ENCODE measurements around the gene SLC37A4. TPM values are rescaled to one million over a fixed set of nuclear protein-coding genes. Genes with fewer than 3 reads are reported as not detected.

SLC37A4 gene
- total and polyA plus RNA-seq, 2 of the 13 experiments (the other 11 are each of a cell fraction or from before 2014, with no cell fraction given), result 43.0 to 56.1 TPM

DNA sequence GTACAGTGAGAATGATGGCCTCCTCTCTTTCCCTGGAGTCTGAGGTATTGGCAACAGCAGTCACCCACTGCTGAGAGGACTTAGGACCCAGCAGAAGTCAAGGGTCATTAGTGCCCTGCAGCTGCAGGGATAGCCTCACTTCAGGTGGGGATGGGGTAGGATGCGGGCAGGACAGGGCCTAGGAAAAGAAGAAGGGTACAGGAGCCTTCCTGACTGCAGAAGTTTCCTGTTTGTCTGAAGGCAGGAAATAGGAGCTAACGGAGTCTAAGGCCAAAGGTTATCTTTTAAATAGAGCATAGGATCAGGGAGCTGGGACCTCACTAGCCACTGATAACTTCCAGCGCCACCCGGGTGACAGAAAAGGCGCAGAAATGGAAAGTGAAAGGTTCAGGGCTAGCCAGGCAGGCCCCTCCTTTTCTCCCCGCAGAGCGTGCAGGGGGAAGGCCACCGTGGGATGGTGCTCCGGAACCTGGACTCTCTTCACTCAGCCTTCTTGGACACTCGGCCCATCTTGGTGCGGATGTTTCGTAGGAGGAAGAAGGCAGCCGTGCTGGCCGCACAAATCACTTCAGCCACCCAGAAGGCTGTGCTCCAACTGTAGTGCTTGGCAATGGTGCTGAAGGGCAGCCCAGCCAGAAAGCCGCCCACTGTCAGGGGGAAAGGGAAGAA, 6.1 kb downstream of the SLC37A4 start (continued):
- TF ChIP-seq, protein P1, sequence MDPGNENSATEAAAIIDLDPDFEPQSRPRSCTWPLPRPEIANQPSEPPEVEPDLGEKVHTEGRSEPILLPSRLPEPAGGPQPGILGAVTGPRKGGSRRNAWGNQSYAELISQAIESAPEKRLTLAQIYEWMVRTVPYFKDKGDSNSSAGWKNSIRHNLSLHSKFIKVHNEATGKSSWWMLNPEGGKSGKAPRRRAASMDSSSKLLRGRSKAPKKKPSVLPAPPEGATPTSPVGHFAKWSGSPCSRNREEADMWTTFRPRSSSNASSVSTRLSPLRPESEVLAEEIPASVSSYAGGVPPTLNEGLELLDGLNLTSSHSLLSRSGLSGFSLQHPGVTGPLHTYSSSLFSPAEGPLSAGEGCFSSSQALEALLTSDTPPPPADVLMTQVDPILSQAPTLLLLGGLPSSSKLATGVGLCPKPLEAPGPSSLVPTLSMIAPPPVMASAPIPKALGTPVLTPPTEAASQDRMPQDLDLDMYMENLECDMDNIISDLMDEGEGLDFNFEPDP (CRISPR knock-in tag; conservative IDR thresholded peaks at IDR 0.05), result 0 out of 2 replicates have a peak, but pooled peaks have one; percentile 34
- no peak for TF ChIP-seq ADNP (CRISPR knock-in tag; IDR thresholded peaks at IDR 0.05)
- no peak for TF ChIP-seq ATRX (CRISPR knock-in tag; IDR thresholded peaks at IDR 0.05; ENCODE audit: borderline replicate concordance)
- no peak for TF ChIP-seq TBX3 (IDR thresholded peaks at IDR 0.05; ENCODE audit: borderline replicate concordance)
- TF ChIP-seq AHR (CRISPR knock-in tag; IDR thresholded peaks at IDR 0.05), result no peak
- TF ChIP-seq PHB2 (IDR thresholded peaks at IDR 0.05; ENCODE audit: partially characterized antibody), result no peak
- no peak for TF ChIP-seq SPEN (CRISPR knock-in tag; IDR thresholded peaks at IDR 0.05; ENCODE audit: low read depth)
- peak; percentile 83 for TF ChIP-seq NR2C2 (CRISPR knock-in tag; IDR thresholded peaks at IDR 0.05; ENCODE audit: borderline replicate concordance)
- TF ChIP-seq, protein P2, sequence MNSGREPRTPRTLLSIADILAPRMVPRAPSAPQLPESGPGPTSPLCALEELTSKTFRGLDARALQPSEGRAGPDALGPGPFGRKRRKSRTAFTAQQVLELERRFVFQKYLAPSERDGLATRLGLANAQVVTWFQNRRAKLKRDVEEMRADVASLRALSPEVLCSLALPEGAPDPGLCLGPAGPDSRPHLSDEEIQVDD (CRISPR knock-in tag; IDR thresholded peaks at IDR 0.05; ENCODE audit: borderline replicate concordance), result 0 out of 2 replicates have a peak, but pooled peaks have one; percentile 8
- no peak for TF ChIP-seq DR1 (CRISPR knock-in tag; IDR thresholded peaks at IDR 0.05)
- TF ChIP-seq ZNF350 (CRISPR knock-in tag; IDR thresholded peaks at IDR 0.05; ENCODE audit: borderline replicate concordance, low read depth), result peak; percentile 67; the same call in 1 of the 2 replicates
- no peak for TF ChIP-seq HNRNPUL1 (IDR thresholded peaks at IDR 0.05; ENCODE audit: low read depth, low read length)
- TF ChIP-seq SRSF4 (IDR thresholded peaks at IDR 0.05; ENCODE audit: low read depth, low read length, poor library complexity, severe bottlenecking), result no peak
- no peak for TF ChIP-seq HOXA5 (CRISPR knock-in tag; IDR thresholded peaks at IDR 0.05)
- TF ChIP-seq ZNF788 (CRISPR knock-in tag; IDR thresholded peaks at IDR 0.05; ENCODE audit: borderline replicate concordance), result peak; percentile 19; the same call in 1 of the 2 replicates
- TF ChIP-seq DPF2 (CRISPR knock-in tag; IDR thresholded peaks at IDR 0.05; ENCODE audit: borderline replicate concordance, low read depth), result 0 out of 2 replicates have a peak, but pooled peaks have one; percentile 23
- TF ChIP-seq, protein P3, sequence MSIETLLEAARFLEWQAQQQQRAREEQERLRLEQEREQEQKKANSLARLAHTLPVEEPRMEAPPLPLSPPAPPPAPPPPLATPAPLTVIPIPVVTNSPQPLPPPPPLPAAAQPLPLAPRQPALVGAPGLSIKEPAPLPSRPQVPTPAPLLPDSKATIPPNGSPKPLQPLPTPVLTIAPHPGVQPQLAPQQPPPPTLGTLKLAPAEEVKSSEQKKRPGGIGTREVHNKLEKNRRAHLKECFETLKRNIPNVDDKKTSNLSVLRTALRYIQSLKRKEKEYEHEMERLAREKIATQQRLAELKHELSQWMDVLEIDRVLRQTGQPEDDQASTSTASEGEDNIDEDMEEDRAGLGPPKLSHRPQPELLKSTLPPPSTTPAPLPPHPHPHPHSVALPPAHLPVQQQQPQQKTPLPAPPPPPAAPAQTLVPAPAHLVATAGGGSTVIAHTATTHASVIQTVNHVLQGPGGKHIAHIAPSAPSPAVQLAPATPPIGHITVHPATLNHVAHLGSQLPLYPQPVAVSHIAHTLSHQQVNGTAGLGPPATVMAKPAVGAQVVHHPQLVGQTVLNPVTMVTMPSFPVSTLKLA (IDR thresholded peaks at IDR 0.05), result no peak
- TF ChIP-seq, protein P4, sequence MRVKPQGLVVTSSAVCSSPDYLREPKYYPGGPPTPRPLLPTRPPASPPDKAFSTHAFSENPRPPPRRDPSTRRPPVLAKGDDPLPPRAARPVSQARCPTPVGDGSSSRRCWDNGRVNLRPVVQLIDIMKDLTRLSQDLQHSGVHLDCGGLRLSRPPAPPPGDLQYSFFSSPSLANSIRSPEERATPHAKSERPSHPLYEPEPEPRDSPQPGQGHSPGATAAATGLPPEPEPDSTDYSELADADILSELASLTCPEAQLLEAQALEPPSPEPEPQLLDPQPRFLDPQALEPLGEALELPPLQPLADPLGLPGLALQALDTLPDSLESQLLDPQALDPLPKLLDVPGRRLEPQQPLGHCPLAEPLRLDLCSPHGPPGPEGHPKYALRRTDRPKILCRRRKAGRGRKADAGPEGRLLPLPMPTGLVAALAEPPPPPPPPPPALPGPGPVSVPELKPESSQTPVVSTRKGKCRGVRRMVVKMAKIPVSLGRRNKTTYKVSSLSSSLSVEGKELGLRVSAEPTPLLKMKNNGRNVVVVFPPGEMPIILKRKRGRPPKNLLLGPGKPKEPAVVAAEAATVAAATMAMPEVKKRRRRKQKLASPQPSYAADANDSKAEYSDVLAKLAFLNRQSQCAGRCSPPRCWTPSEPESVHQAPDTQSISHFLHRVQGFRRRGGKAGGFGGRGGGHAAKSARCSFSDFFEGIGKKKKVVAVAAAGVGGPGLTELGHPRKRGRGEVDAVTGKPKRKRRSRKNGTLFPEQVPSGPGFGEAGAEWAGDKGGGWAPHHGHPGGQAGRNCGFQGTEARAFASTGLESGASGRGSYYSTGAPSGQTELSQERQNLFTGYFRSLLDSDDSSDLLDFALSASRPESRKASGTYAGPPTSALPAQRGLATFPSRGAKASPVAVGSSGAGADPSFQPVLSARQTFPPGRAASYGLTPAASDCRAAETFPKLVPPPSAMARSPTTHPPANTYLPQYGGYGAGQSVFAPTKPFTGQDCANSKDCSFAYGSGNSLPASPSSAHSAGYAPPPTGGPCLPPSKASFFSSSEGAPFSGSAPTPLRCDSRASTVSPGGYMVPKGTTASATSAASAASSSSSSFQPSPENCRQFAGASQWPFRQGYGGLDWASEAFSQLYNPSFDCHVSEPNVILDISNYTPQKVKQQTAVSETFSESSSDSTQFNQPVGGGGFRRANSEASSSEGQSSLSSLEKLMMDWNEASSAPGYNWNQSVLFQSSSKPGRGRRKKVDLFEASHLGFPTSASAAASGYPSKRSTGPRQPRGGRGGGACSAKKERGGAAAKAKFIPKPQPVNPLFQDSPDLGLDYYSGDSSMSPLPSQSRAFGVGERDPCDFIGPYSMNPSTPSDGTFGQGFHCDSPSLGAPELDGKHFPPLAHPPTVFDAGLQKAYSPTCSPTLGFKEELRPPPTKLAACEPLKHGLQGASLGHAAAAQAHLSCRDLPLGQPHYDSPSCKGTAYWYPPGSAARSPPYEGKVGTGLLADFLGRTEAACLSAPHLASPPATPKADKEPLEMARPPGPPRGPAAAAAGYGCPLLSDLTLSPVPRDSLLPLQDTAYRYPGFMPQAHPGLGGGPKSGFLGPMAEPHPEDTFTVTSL (CRISPR knock-in tag; IDR thresholded peaks at IDR 0.05; ENCODE audit: borderline replicate concordance), result peak; percentile 27; the same call in 1 of the 2 replicates
- TF ChIP-seq ZFX (CRISPR knock-in tag; IDR thresholded peaks at IDR 0.05; ENCODE audit: low read depth), result no peak; the same call in 1 of the 2 replicates
- no peak; the same call in 1 of the 2 replicates for TF ChIP-seq POLR2G (IDR thresholded peaks at IDR 0.05; ENCODE audit: low read depth, low read length)

Measured in HepG2 (cell line).